ENCODE results near the gene NPY. TPM values are rescaled to one million over a fixed set of nuclear protein-coding genes. Genes with fewer than 3 reads are reported as not detected.

The NPY gene
- total and polyA plus RNA-seq, 4 donors, result not detected

DNA sequence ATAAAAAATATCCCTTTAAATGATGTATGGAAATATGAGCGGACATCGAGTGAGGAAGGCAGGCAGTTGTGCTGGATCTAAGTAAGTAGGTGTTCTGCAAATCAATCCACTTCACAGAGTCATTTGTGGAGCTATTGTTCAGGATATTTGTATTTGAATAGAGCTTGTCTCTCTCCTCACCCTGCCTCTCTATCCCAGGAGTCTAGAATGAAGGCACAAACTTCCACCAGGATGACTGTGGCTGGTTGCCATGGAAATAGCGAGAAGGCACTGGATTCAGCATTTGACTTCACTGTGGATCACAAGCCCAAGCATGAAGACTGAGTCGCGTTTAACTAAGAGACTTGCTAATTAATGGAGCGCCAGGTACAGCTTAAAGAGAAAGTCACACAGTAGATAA, 53.2 kb downstream of the NPY start:
- Histone ChIP-seq H3K9me3 (ENCODE audit: control insufficient read depth in 4 of 4, insufficient read depth in 3 of 4, low read length in 3 of 4) (no peaks in the 10 kb centered on the region), H3K4me3 (no peak overlapping the region), H3K27me3 (ENCODE audit: control insufficient read depth in 3 of 3, insufficient read depth in 3 of 3, low read length in 2 of 3) (peaks cover 0 to 6% (median 0%) of the 10 kb centered on the region in 3 donors), H3K9ac (ENCODE audit: insufficient read depth in 1 of 2, low read length in 2 of 2) (no peak overlapping the region), H3K36me3 (ENCODE audit: control insufficient read depth in 4 of 4, insufficient read depth in 4 of 4, low read length in 4 of 4) (no peaks in the 10 kb centered on the region), H3K27ac (ENCODE audit: low read depth in 1 of 2, low read length in 1 of 2) (no peak overlapping the region), H3K4me1 (ENCODE audit: control insufficient read depth in 5 of 5, insufficient read depth in 5 of 5, low read length in 5 of 5) (no peaks in the 10 kb centered on the region)
- DNase-seq (no peak), ATAC-seq (ENCODE audit: insufficient read depth, low FRiP score) (no peak)
- 36 to 43% methylated on average over 6 of the region's 6 CpGs for WGBS, 2 donors
- TF ChIP-seq, protein P1, sequence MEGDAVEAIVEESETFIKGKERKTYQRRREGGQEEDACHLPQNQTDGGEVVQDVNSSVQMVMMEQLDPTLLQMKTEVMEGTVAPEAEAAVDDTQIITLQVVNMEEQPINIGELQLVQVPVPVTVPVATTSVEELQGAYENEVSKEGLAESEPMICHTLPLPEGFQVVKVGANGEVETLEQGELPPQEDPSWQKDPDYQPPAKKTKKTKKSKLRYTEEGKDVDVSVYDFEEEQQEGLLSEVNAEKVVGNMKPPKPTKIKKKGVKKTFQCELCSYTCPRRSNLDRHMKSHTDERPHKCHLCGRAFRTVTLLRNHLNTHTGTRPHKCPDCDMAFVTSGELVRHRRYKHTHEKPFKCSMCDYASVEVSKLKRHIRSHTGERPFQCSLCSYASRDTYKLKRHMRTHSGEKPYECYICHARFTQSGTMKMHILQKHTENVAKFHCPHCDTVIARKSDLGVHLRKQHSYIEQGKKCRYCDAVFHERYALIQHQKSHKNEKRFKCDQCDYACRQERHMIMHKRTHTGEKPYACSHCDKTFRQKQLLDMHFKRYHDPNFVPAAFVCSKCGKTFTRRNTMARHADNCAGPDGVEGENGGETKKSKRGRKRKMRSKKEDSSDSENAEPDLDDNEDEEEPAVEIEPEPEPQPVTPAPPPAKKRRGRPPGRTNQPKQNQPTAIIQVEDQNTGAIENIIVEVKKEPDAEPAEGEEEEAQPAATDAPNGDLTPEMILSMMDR (IDR thresholded peaks at IDR 0.05; ENCODE audit: control extremely low read depth, extremely low read depth), result no peak

DNA sequence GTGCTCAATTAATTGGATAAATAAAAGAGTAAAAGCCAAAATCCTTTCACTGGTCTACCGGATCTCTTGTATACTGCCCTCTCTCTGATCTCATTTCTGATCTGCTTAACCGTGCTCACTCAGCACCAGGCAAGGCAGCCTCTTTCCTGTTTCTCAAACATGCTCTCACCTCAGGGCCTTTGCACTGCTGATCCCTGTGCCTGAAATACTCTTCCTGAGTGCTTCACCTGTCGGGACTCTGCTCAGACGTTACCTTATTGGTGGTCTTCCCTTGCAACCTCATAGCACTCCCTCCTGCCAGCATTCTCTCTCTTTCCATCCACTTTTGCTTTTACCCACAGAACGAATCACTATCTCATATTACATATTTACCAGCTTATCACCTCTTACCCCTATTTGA, 55.6 kb downstream of the NPY start:
- Histone ChIP-seq H3K4me3 (no peak overlapping the region), H3K4me1 (ENCODE audit: control insufficient read depth in 5 of 5, insufficient read depth in 5 of 5, low read length in 5 of 5) (no peaks in the 10 kb centered on the region), H3K27me3 (ENCODE audit: control insufficient read depth in 3 of 3, insufficient read depth in 3 of 3, low read length in 2 of 3) (peaks cover 0 to 6% (median 0%) of the 10 kb centered on the region in 3 donors), H3K27ac (ENCODE audit: low read depth in 1 of 2, low read length in 1 of 2) (no peak overlapping the region), H3K36me3 (ENCODE audit: control insufficient read depth in 4 of 4, insufficient read depth in 4 of 4, low read length in 4 of 4) (no peaks in the 10 kb centered on the region), H3K9ac (ENCODE audit: insufficient read depth in 1 of 2, low read length in 2 of 2) (no peak overlapping the region), H3K9me3 (ENCODE audit: control insufficient read depth in 4 of 4, insufficient read depth in 3 of 4, low read length in 3 of 4) (no peaks in the 10 kb centered on the region)
- no peak for ATAC-seq (ENCODE audit: insufficient read depth, low FRiP score)
- TF ChIP-seq, protein P1 (IDR thresholded peaks at IDR 0.05; ENCODE audit: control extremely low read depth, extremely low read depth), result no peak
- 80 to 82% methylated on average over 5 of the region's 5 CpGs for WGBS, 2 donors
- DNase-seq, result no peak

DNA sequence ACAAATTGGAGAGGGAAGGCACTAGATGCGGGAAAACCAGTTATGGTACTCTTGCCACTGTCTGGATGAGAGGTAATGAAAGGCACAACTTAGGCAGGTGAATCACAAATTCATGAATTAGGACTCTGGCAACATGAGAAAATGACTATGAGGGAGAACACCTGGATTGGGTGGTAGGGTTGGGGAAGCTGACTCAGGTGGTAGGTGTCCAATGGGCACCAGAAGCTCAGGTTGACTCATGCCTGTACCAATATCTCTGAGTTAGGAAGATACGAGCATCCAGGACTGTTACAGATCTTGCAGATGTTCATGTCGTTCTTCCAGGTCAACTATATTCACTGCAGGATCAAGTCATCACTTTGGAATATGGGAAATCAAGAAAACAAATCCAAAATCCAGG, 56.7 kb downstream of the NPY start:
- H3K4me3 ChIP-seq, result no peak overlapping the region
- no peak for DNase-seq
- H3K9ac ChIP-seq (ENCODE audit: insufficient read depth in 1 of 2, low read length in 2 of 2), result no peak overlapping the region
- 84 to 88% methylated on average over 3 of the region's 3 CpGs for WGBS, 2 donors
- ATAC-seq (ENCODE audit: insufficient read depth, low FRiP score), result no peak
- TF ChIP-seq, protein P1 (IDR thresholded peaks at IDR 0.05; ENCODE audit: control extremely low read depth, extremely low read depth), result no peak
- no peaks in the 10 kb centered on the region for H3K36me3 ChIP-seq (ENCODE audit: control insufficient read depth in 4 of 4, insufficient read depth in 4 of 4, low read length in 4 of 4)
- H3K9me3 ChIP-seq (ENCODE audit: control insufficient read depth in 4 of 4, insufficient read depth in 3 of 4, low read length in 3 of 4), result no peaks in the 10 kb centered on the region
- peaks cover 0 to 6% (median 0%) of the 10 kb centered on the region in 3 donors for H3K27me3 ChIP-seq (ENCODE audit: control insufficient read depth in 3 of 3, insufficient read depth in 3 of 3, low read length in 2 of 3)
- H3K27ac ChIP-seq (ENCODE audit: low read depth in 1 of 2, low read length in 1 of 2), result no peak overlapping the region
- no peaks in the 10 kb centered on the region for H3K4me1 ChIP-seq (ENCODE audit: control insufficient read depth in 5 of 5, insufficient read depth in 5 of 5, low read length in 5 of 5)
